ENCODE measurements around the gene KIFC3. TPM values are rescaled to one million over a fixed set of nuclear protein-coding genes. Genes with fewer than 3 reads are reported as not detected.

Gene KIFC3
- total and polyA plus RNA-seq, 2 donors (not counting 1 experiment from before 2014, with no cell fraction given): 0.07 to 0.67 TPM

DNA sequence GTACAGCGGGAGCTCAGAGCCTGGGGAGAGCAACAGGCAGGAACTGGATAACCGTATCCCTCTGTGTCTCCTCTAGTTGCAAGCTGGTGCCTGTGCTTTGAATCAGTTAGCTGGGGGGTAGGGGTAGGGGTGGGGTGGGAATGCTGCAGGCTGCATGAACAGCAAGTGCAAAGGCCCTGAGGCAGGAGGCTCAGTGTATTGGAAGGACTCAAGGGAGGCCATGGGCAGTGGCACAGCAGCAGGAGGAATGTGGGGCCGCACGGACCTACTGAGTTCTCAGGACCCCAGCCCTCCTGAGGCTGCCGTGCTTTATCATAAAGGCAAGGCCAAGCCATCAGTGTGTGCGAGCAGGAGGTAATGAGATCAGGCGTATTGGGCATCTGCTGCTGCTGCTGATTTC, 63.4 kb downstream of the KIFC3 start:
- Histone ChIP-seq H3K27me3 (replicated peaks in 1 of 4; ENCODE audit: control extremely low read depth in 1 of 4, control insufficient read depth in 3 of 4, insufficient read depth in 4 of 4, low read length in 3 of 4) (no peaks in the 10 kb centered on the region), H3K36me3 (replicated peaks in 1 of 2; ENCODE audit: control extremely low read depth in 1 of 2, control insufficient read depth in 1 of 2, extremely low read depth in 1 of 2, insufficient read depth in 2 of 2, low read length in 1 of 2) (peaks cover 0 to 3% of the 10 kb centered on the region in 2 experiments), H3K4me2 (replicated peaks; ENCODE audit: low read depth, low read length, poor library complexity, severe bottlenecking) (no peak overlapping the region), H4K20me1 (ENCODE audit: control insufficient read depth, insufficient read depth, low read length, poor library complexity, severe bottlenecking) (no peaks in the 10 kb centered on the region), H2AFZ (ENCODE audit: insufficient read depth, low read depth, low read length, poor library complexity, severe bottlenecking) (no peak overlapping the region), H3K4me3 (ENCODE audit: control extremely low read depth in 1 of 5, extremely low read depth in 1 of 5, insufficient read depth in 1 of 5, low read depth in 2 of 5, low read length in 4 of 5) (no peak overlapping the region), H3K9ac (ENCODE audit: low read length) (no peak overlapping the region), H3K4me1 (ENCODE audit: control insufficient read depth in 2 of 2, insufficient read depth in 2 of 2, low read length in 2 of 2) (peaks cover 15 to 19% of the 10 kb centered on the region in 2 donors), H3K79me2 (ENCODE audit: control insufficient read depth, insufficient read depth, low read length) (peaks cover 9% of the 10 kb centered on the region), H3K27ac (ENCODE audit: low read length in 2 of 2) (no peak overlapping the region), H3K9me3 (ENCODE audit: control extremely low read depth in 1 of 3, control insufficient read depth in 2 of 3, insufficient read depth in 1 of 3, low read length in 2 of 3) (no peaks in the 10 kb centered on the region)
- POLR2A ChIA-PET: no interaction called here
- no peak for DNase-seq
- intact Hi-C loops (cut with micrococcal nuclease): loop anchor here (5.0 kb wide), 1 partner anchor 92 kb away; no protein-coding TSS in a partner anchor
- no peak for TF ChIP-seq EZH2 (IDR thresholded peaks at IDR 0.05; ENCODE audit: borderline replicate concordance, insufficient read depth, low read depth, low read length, poor library complexity, severe bottlenecking)
- TF ChIP-seq, protein P1, sequence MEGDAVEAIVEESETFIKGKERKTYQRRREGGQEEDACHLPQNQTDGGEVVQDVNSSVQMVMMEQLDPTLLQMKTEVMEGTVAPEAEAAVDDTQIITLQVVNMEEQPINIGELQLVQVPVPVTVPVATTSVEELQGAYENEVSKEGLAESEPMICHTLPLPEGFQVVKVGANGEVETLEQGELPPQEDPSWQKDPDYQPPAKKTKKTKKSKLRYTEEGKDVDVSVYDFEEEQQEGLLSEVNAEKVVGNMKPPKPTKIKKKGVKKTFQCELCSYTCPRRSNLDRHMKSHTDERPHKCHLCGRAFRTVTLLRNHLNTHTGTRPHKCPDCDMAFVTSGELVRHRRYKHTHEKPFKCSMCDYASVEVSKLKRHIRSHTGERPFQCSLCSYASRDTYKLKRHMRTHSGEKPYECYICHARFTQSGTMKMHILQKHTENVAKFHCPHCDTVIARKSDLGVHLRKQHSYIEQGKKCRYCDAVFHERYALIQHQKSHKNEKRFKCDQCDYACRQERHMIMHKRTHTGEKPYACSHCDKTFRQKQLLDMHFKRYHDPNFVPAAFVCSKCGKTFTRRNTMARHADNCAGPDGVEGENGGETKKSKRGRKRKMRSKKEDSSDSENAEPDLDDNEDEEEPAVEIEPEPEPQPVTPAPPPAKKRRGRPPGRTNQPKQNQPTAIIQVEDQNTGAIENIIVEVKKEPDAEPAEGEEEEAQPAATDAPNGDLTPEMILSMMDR (IDR thresholded peaks at IDR 0.05): no peak
- Mint-ChIP-seq H3K27me3 (no peaks in the 10 kb centered on the region), H3K9me3 (ENCODE audit: insufficient read depth) (no peaks in the 10 kb centered on the region), H3K27ac (no peak overlapping the region), H3K4me1 (peaks cover 30% of the 10 kb centered on the region), H3K4me3 (no peak overlapping the region)
- 87% methylated on average over 7 of the region's 7 CpGs for WGBS (ENCODE audit: insufficient coverage)
- ATAC-seq (ENCODE audit: low read depth): no peak
- CTCF ChIA-PET: no interaction called here
